ENCODE data around the gene CACNA2D2. TPM values are rescaled to one million over a fixed set of nuclear protein-coding genes. Genes with fewer than 3 reads are reported as not detected.

Gene CACNA2D2
- total RNA-seq, 1 experiment from 2014 or later: 22.0 TPM

DNA sequence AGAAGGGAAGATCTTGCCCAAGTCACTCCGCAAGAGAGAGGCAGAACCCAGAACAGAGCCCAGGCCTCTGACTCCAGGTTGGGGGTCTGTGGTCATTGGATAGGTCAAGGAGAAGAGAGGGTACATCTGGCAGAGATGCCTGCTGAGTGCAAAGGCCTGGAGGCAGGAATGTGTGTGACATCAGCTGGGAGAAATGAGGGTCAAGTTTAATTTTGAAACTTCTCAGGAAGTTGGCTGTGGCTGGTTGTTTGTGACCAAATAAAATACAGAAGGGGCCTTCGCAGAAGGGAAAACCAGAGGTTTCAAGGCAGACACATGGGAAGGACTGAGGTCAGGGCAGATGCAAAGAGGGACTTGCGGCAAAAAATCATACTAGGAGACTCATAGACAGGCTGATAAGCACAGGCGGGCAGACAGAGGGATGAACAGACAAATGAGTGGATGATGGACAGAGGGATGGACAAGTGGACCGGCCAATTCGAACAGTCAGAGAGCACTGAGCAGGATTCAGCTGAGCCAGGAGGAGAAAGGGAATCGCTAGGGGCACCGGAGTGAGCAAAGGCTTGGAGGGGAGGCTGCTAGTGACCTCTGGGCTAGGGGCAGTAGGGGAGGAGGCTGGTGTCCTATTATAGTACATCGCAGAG lies 28.8 kb upstream of the CACNA2D2 start:
- TF ChIP-seq, protein P1, sequence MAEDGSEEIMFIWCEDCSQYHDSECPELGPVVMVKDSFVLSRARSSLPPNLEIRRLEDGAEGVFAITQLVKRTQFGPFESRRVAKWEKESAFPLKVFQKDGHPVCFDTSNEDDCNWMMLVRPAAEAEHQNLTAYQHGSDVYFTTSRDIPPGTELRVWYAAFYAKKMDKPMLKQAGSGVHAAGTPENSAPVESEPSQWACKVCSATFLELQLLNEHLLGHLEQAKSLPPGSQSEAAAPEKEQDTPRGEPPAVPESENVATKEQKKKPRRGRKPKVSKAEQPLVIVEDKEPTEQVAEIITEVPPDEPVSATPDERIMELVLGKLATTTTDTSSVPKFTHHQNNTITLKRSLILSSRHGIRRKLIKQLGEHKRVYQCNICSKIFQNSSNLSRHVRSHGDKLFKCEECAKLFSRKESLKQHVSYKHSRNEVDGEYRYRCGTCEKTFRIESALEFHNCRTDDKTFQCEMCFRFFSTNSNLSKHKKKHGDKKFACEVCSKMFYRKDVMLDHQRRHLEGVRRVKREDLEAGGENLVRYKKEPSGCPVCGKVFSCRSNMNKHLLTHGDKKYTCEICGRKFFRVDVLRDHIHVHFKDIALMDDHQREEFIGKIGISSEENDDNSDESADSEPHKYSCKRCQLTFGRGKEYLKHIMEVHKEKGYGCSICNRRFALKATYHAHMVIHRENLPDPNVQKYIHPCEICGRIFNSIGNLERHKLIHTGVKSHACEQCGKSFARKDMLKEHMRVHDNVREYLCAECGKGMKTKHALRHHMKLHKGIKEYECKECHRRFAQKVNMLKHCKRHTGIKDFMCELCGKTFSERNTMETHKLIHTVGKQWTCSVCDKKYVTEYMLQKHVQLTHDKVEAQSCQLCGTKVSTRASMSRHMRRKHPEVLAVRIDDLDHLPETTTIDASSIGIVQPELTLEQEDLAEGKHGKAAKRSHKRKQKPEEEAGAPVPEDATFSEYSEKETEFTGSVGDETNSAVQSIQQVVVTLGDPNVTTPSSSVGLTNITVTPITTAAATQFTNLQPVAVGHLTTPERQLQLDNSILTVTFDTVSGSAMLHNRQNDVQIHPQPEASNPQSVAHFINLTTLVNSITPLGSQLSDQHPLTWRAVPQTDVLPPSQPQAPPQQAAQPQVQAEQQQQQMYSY (CRISPR knock-in tag; IDR thresholded peaks at IDR 0.05): no peak
- TF ChIP-seq JAZF1 (CRISPR knock-in tag; IDR thresholded peaks at IDR 0.05) (no peak), GRHL2 (CRISPR knock-in tag; IDR thresholded peaks at IDR 0.05; ENCODE audit: insufficient replicate concordance, severe bottlenecking) (no peak), PREB (CRISPR knock-in tag; IDR thresholded peaks at IDR 0.05; ENCODE audit: borderline replicate concordance) (no peak), ZSCAN18 (CRISPR knock-in tag; IDR thresholded peaks at IDR 0.05) (no peak), NR1H2 (CRISPR knock-in tag; IDR thresholded peaks at IDR 0.05) (no peak), MLX (CRISPR knock-in tag; IDR thresholded peaks at IDR 0.05) (no peak), HMGXB4 (CRISPR knock-in tag; IDR thresholded peaks at IDR 0.05) (no peak)
- TF ChIP-seq, protein P2, sequence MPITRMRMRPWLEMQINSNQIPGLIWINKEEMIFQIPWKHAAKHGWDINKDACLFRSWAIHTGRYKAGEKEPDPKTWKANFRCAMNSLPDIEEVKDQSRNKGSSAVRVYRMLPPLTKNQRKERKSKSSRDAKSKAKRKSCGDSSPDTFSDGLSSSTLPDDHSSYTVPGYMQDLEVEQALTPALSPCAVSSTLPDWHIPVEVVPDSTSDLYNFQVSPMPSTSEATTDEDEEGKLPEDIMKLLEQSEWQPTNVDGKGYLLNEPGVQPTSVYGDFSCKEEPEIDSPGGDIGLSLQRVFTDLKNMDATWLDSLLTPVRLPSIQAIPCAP (CRISPR knock-in tag; IDR thresholded peaks at IDR 0.05): no peak
- TF ChIP-seq, protein P3, sequence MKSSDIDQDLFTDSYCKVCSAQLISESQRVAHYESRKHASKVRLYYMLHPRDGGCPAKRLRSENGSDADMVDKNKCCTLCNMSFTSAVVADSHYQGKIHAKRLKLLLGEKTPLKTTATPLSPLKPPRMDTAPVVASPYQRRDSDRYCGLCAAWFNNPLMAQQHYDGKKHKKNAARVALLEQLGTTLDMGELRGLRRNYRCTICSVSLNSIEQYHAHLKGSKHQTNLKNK (CRISPR knock-in tag; IDR thresholded peaks at IDR 0.05): no peak
- Mint-ChIP-seq H3K9me3 (no peaks in the 10 kb centered on the region), H3K36me3 (no peaks in the 10 kb centered on the region), H3K27ac (no peak overlapping the region), H3K4me1 (peaks cover 24% of the 10 kb centered on the region), H3K4me3 (no peak overlapping the region), H3K27me3 (ENCODE audit: low read depth) (peaks cover 34% of the 10 kb centered on the region)
- ChIA-PET POLR2A (no interaction called here), CTCF (interaction anchor here (0.5 to 1.5 kb wide), 3 partner anchors 9 to 10 kb away, joined by 3 to 4 read pairs (median 3); no protein-coding TSS in a partner anchor)
- DNase-seq (ENCODE audit: low spot score) (no peak), ATAC-seq (no peak)

GRCh38 chr3:50531201-50531600 lies 27.8 kb upstream of the CACNA2D2 start:
- no peak overlapping the region for H3K27ac Mint-ChIP-seq
- DNase-seq (ENCODE audit: low spot score): no peak
- POLR2A ChIA-PET: no interaction called here
- H3K4me1 Mint-ChIP-seq: peaks cover 24% of the 10 kb centered on the region
- no peaks in the 10 kb centered on the region for H3K36me3 Mint-ChIP-seq
- ATAC-seq: no peak
- no peaks in the 10 kb centered on the region for H3K9me3 Mint-ChIP-seq
- peaks cover 31% of the 10 kb centered on the region for H3K27me3 Mint-ChIP-seq (ENCODE audit: low read depth)
- TF ChIP-seq, protein P4, sequence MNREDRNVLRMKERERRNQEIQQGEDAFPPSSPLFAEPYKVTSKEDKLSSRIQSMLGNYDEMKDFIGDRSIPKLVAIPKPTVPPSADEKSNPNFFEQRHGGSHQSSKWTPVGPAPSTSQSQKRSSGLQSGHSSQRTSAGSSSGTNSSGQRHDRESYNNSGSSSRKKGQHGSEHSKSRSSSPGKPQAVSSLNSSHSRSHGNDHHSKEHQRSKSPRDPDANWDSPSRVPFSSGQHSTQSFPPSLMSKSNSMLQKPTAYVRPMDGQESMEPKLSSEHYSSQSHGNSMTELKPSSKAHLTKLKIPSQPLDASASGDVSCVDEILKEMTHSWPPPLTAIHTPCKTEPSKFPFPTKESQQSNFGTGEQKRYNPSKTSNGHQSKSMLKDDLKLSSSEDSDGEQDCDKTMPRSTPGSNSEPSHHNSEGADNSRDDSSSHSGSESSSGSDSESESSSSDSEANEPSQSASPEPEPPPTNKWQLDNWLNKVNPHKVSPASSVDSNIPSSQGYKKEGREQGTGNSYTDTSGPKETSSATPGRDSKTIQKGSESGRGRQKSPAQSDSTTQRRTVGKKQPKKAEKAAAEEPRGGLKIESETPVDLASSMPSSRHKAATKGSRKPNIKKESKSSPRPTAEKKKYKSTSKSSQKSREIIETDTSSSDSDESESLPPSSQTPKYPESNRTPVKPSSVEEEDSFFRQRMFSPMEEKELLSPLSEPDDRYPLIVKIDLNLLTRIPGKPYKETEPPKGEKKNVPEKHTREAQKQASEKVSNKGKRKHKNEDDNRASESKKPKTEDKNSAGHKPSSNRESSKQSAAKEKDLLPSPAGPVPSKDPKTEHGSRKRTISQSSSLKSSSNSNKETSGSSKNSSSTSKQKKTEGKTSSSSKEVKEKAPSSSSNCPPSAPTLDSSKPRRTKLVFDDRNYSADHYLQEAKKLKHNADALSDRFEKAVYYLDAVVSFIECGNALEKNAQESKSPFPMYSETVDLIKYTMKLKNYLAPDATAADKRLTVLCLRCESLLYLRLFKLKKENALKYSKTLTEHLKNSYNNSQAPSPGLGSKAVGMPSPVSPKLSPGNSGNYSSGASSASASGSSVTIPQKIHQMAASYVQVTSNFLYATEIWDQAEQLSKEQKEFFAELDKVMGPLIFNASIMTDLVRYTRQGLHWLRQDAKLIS (CRISPR knock-in tag; IDR thresholded peaks at IDR 0.05; ENCODE audit: borderline replicate concordance): no peak
- CTCF ChIA-PET: interaction anchor here (1.5 kb wide), 1 partner anchor 11 kb away, joined by 4 read pairs; no protein-coding TSS in a partner anchor
- H3K4me3 Mint-ChIP-seq: no peak overlapping the region
